NCI-H2029 treated with DMSO at 0.1 percent for 48 hours (cell line): Measurements from ENCODE around the gene PCIF1.
A peak's percentile ranks its signal among the peaks of the same experiment; 100 is the strongest.
"Not testable (repeated sequence)": the region's sequence is repeated elsewhere in the genome, so short reads cannot be mapped to it uniquely, and the experiment has no call there.

Experiments
- DNase-seq: peaks from one replicate; lab custom pipeline; 2025; lab: John Stamatoyannopoulos, UW

Gene PCIF1

DNA sequence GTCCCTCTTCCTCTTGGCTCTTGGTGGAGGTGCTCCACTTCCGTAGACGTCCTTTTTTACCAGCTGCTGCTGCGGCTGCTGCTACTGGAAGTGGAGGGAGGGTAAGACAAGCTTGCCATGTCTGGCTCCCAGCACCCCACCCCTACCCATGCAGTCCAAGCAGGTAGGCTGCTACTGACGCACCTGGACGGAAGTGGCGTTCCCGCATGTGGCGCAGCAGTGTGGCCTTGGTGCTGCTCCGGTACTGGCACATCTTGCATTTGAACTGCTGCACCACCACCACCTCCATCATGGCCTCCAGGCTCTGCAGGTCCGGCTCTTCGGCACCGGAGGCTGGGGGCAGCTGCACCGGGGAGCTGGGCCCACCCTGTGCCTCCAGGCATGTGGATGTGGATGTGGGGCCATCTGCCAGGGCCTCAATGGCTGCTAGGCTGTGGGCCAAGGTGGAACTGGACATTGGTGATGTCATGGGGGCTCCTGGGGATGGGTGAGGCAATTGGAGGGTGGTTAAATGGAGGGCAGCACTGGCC lies 33.1 kb downstream of the PCIF1 start:
- DNase-seq = no peak

DNA sequence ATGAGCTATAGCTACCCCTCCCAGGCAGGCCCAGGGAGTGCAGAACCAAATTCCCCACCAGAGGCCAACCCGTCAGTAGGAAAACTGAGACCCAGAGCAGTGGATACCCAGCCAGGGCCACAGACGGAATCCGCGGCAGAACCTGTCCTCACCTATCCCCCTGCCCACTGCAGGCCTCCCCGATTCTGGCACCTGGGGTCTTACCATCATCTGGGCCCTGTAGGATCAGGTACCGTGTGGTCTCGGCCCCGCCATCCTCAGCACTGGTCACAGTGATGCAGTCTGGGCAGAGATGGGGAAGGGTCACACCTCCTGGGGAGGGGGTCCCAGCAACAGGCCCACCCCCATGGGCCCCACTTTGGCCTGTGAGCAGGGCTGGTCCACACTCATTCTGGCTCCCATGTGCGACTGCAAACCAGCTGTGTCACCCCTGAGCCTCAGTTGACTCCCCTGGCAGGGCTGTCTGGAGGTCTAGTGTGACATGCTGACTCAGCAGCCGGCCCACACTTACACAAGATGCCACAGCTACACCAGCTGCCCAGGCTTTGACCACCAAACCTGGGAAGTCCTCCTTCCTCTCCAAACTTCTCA lies 33.7 kb downstream of the PCIF1 start:
- no peak for DNase-seq

DNA sequence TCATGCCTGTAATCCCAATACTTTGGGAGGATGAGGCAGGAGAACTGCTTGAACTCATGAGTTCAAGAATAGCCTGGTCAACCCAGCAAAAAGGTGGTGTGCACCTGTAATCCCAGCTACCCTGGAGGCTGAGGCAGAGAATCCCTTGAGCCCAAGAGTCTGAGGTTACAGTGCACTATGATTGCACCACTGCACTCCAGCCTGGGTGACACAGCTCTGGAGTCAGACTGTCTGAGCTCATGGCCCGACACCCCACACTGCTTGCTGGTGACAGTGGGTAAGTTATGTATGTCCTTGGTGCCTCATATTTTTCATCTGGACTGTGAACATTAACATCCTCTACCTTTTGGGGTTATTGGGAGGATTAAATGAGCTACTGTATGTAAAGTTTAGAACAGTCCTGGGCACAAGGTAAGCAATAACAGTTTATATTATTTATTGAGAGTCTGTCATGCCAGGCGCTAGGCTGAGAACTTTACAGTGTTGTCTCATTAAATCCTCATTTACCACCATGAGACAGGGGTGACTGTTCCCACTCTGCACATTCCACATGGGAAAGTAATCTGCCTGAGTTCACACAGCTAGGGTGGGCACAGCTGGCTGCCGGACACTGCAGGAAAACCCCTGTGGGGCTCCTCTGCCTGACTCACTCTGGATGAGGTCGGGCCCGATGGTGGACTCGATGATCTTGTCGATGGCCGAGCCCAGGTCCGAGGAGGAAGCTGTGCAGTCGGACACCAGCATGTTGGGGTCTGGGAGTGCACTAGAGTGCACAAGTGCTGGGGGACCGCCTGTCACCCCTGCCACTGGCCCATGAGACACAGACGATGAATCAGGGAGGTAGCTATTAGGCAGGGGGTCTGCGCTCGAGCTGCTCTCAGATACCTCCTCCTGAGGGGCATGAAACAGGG lies 34.6 kb downstream of the PCIF1 start:
- no peak for DNase-seq

DNA sequence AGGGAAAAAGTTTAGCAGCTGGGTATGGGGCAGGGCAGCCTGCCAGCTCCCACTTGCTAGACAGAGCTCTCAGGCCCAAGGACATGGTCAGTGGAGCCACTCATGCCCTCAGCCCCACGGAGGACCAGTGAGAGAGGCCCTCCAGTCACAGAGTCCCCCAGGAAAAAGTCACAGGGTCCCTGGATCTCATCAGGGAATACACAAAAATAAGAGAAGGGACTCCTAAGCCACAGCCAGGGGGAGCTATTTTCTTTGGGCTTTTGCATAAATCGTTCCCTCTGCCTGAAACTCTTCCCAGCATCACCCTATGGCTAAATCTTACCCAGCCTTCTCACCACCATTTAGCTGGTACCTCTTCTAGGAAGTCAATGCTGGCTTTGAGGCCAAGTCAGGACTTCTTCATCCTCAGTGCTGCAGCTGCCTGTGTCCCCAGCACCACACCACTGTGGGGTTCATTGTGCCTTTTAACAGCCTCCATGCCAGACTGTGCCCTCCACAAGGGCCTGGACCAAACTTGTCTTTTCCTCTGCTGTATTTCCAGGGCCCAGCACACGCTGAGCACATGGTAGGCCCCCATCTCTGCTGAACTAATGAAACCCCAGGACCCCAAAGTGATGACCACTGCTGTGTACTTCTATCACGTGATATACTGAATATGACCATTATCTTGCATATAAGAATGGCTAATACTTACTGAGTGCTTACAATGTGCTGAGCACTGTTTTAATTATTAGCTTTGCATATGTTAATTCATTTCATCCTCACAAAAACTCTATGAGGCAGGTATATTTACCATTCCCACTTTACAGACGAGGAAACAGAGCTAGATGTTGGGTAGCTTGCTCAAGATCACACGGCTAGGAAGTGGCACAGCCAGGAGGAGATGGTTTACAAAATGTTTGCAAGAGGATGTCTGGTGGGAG lies 35.5 kb downstream of the PCIF1 start:
- DNase-seq = no peak

DNA sequence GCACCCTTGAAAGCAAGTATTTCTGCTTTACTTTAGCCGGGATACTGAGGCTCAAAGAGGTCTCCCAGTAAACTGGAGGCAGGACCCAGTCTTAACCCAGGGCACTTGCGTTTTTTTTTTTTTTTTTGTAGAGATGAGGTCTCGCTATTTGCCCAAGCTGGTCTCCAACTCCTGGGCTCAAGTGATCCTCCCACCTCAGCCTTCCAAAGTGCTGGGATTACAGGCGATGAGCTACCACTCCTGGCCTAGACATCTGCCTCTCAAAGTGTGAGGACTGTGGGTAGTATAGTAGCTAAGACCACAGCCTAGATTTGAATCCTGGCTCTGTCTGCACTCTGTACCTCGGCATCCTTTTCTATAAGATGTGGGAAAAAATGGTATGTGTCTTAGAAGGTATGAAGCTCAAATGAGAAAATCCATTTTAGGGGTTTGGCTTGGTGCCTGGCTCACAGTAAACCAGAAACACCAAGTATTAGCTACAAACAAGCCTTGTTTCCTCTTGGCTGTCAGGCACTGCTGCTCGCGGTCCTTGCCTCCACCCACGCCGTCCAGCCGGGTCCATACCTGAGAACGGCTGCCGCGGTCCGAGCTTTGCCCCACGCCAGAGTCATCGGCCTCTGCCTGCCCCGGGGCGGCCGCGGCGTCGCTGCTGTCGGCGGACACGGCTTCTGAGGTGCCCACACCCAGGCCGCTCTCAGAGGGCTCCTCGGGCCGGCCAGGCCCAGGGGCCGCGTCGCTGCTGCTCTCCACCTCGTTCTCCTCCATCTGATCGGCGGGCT lies 36.4 kb downstream of the PCIF1 start:
- DNase-seq = no peak

DNA sequence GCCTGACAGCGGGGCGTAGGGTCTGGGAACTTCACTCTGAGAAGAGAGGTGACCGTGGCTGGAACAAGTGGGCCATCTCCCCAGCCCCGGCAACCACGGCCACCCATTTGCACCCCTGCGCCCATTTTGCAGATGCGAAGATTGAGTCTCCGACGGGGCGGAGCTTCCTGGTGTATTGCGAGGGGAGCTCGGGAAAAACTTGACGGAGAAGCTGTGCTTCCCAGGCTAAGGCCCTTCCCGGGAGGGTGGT lies 36.9 kb downstream of the PCIF1 start:
- no peak for DNase-seq

DNA sequence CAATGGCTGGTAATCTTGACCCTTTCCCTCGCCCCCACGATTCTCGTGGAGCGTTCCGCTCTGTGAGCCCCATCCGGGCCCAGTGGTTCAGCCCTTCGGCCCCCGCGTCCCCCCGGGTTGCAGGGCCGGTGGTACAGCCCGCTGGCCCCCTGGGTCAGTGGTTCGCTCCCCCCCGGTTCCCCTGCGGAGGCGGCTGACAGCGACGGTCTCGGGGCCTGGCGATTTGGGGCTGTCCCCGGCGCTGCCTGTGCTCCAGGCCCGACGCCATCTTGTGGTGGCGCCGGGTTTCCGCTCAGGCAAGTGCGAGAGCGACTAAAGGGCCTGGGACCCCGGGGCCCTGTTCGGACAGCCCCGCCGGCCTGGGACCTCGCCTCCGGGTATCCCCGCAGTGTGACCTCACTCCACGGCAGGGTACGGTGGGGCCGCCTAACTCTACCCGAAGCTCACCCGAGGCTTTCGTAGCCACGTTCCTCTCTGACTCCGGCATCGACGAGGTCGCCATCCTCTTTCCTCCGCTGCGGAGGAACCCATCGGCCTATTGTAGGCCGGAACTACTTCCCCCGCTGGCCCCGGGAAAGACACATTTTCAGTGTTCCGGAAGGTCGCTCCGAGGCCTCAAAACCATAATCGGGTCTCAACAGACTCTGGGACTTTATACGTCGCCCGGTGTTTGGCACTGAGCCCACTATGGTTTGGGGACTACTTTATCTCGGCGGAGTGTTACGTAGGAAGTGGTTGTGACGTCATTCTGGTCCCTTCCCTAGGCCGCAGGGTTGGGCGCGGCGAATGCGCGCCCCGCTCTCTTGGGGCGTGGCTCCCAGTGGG lies 37.4 kb downstream of the PCIF1 start, which contains the start of gene ZNF335:
TSS of gene ZNF335 (minus strand) at position 529 of the 825 bp plus-strand sequence. CDS start 793 bp downstream, outside the sequence.
- DNase-seq = peak; percentile 80

- no peak for DNase-seq
These were observed 38.2 kb downstream of the PCIF1 start for GRCh38 chr20:45972500-45973183.

- no peak for DNase-seq
These were observed 40.5 kb downstream of the PCIF1 start for GRCh38 chr20:45974896-45975565.

GRCh38 chr20:45975686-45976085 lies 41.2 kb downstream of the PCIF1 start:
- DNase-seq = no peak

DNA sequence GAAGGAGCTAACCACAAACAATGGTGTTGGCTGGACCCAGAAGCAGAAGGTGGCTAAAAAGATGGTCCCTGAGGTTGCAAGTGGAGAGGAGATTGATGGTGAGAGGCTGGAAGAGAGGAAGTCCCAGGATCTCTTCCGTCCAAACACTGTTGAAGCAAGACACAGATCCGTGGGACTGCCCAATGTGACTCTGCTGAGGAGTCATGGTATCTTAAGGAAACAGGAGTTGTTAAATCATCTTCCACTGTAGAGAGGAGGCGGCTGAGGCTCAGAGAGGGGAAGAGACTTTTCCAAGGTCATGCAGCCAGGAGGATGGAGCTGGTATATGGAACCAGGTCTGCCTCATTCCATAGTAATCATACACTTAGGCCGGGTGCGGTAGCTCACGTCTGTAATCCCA lies 41.6 kb downstream of the PCIF1 start:
- no peak for DNase-seq

- no peak for DNase-seq
These were observed 46.8 kb downstream of the PCIF1 start for GRCh38 chr20:45981261-45981660.

DNA sequence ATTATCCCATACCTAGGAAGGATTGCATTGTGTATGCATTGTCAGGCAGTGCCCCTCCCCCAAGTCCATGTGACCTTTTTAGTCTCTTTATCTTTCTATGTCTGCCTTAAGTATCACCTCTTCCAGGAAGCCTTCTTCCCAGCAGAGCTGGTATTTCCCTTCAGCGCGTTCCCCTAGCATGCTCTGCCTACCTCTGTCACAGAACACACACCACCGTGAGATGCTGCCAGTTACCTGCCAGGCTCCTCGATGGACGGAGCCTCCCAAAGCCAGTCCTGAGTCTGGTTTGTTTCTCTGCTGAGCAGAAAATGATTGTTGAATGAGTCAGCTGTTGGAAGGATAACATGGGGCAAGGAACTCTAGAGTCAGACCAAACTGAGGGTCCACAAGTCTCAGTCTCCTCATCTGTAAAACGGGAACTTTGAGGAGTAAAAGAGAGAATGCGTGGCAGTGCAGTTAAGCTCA lies 48.8 kb downstream of the PCIF1 start:
- DNase-seq = no peak

- DNase-seq = no peak
These were observed 51.1 kb downstream of the PCIF1 start for GRCh38 chr20:45985573-45985972.

GRCh38 chr20:45987108-45987780 lies 52.8 kb downstream of the PCIF1 start:
- DNase-seq = peak; percentile 24

DNA sequence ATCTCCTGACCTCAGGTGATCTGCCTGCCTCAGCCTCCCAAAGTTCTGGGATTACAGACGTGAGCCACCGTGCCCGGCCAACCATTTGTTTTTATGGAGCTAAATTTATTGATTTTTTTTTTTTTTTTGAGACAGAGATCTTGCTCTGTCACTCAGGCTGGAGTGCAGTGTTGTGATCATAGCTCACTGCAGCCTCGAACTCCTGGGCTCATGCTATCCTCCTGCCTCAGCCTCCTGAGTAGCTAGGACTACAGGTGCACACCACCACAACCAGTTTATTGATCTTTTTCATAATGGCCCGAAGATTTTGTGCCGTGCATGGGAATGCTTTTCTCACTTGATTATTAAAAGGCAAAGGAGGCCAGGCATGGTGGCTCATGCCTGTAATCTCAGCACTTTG lies 54.3 kb downstream of the PCIF1 start:
- DNase-seq = not testable (repeated sequence)

DNA sequence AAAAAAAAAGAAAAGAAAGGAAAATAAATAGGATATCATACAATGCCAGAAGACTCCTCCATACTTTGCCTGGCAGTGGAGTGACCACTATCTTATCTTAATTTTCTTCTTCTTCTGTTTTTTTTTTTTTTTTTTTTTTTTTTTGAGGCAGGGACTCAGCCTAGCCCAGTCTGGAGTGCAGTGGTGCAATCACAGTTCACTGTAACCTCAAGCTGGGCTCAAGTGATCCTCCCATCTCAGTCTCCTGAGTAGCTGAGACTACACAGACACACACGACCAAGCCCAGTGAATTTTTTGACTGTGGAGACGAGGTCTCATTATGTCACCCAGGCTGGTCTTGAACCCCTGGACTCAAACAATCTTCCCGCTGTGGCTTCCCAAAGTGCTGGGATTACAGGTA lies 57.1 kb downstream of the PCIF1 start:
- DNase-seq = no peak

GRCh38 chr20:45993197-45993951 lies 58.9 kb downstream of the PCIF1 start:
- peak; percentile 12 for DNase-seq
